GM19455 (cell line): Measurements from ENCODE around the gene ANTXR1.

Experiments
- ATAC-seq: cut with Tn5 transposase; IDR thresholded peaks from one replicate; pipeline ENCODE4 v1.9.1; 2021; ENCODE audit not compliant: unreplicated experiment

The ANTXR1 gene

DNA sequence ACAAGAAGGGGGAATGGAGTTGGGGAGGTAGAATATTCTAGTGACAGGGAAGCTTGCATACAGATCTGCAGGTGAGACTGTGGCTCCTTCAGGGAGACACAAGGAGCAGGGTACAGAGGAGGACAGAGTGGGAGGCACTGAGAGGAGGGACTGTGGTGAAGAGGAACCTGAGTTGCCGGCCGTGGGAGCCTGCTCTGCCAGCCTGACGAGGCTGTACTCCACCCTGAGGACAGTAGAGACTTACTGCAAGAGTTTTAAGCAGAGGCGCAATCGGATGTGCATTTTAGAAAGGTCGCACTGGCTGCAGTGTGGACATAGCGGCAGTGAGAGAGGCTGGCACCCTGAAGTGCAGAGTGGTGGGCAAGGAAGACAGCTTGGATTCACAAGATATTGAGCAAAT, 188.3 kb downstream of the ANTXR1 start:
- no peak for ATAC-seq

DNA sequence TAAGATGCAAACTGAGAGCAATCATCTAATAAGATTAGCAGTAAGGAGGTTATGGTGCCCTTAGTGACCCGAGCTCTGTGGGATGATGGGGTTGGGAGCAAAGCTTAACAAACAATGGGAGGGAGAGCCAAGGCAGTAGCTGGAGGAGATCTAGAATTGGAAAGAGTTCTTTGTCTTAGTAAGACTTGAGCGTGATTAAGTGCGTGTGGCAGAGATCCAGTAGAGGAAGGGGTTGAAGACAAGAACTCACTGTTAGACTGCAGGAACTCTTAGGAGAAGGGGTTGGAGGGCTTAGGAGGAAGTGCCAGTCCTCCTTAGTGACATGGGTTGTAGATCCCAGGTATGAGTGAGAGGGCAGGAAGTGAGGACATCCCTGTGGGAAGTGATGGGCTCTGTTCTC, 189.3 kb downstream of the ANTXR1 start:
- no peak for ATAC-seq

- no peak for ATAC-seq
Measured at GRCh38 chr2:69203166-69203985, 190.4 kb downstream of the ANTXR1 start.

GRCh38 chr2:69204654-69205053, 191.7 kb downstream of the ANTXR1 start:
- ATAC-seq: no peak

GRCh38 chr2:69205076-69205475, 192.1 kb downstream of the ANTXR1 start:
- ATAC-seq: no peak

- no peak for ATAC-seq
Measured at GRCh38 chr2:69205491-69205890, 192.5 kb downstream of the ANTXR1 start.

- ATAC-seq: no peak
Measured at GRCh38 chr2:69208023-69208595, 195.1 kb downstream of the ANTXR1 start.

DNA sequence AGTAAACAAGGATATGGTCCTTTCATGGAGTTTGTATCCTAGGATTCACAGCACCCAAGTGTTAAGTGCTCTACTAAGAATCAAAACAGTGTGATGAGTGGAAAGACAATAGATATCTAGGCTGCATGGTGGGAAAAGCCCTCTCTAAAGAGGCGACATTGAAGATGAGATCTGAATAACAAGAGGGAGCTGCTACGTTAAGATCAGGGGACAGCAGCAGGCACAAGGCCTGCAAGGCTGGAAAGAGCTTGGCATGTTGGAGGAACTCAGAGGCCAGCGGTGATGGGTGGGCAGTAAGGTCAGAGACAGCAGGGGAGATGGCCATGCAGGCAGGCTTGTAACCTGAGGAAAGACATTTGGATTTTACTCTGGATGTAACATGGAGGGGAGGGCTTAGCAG, 196.5 kb downstream of the ANTXR1 start:
- ATAC-seq: no peak

- no peak for ATAC-seq
Measured at GRCh38 chr2:69210385-69210784, 197.4 kb downstream of the ANTXR1 start.

GRCh38 chr2:69211048-69211447, 198.1 kb downstream of the ANTXR1 start:
- no peak for ATAC-seq

- no peak for ATAC-seq
Measured at GRCh38 chr2:69211686-69212085, 198.7 kb downstream of the ANTXR1 start.

DNA sequence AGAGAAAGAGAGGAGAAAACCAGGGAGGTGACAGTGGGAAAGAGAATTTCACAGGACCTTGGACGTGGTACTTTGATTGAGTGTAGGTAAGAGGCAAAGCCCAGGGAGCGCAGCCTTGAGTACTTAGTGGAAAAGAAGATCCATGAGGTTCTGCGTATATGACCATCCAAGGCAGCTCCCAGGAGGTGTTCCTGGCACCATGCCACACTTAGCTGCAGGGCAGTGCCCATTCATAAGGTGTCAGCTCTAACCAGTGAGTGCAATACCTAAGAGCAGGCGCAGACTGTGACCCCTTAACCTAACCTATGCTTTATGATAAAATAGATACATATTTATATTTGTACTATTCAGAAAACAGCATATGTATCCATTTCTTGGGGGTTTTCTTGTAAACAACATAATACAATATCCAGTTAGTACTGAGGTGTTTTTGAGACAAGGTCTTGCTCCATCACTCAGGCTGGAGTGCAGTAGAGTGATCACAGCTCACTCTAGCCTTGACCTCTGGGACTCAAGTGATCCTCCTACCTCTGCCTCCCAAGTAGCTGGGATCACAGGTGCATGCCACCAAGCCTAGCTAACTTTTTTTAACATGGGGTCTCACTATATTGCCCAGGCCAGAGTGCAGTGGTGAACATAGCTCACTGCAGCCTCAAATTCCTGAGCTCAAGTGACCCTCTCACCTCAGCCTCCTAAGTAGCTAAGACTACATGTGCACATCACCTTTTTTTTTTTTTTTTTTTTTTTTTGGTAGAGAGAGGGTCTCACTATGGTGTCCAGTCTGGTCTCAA, 199.5 kb downstream of the ANTXR1 start:
- no peak for ATAC-seq

GRCh38 chr2:69213201-69213600, 200.2 kb downstream of the ANTXR1 start:
- ATAC-seq: no peak

GRCh38 chr2:69213782-69214181, 200.8 kb downstream of the ANTXR1 start:
- no peak for ATAC-seq

- no peak for ATAC-seq
Measured at GRCh38 chr2:69214898-69215297, 201.9 kb downstream of the ANTXR1 start.

GRCh38 chr2:69216535-69217332, 203.8 kb downstream of the ANTXR1 start:
- ATAC-seq: no peak

GRCh38 chr2:69217333-69218080, 204.5 kb downstream of the ANTXR1 start:
- ATAC-seq: no peak

DNA sequence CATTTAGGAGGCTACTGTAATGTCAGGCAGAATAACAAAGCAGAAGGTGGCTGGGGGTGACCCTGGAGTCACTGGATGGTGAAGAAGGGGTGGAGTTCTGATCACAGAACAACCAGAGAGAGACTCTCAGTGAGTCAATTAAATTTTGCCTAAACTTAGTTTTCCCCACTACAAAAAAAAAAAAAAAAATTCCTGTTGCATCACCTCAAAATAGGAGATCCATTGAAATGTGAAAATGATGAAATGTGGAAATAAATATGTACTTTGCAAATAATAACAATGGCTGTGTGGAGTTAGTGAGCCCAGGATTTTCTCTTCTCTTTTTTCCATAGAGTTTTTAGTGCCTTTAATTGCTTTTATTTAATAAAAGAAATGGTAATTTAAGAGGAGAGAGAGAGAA, 208.5 kb downstream of the ANTXR1 start:
- no peak for ATAC-seq

DNA sequence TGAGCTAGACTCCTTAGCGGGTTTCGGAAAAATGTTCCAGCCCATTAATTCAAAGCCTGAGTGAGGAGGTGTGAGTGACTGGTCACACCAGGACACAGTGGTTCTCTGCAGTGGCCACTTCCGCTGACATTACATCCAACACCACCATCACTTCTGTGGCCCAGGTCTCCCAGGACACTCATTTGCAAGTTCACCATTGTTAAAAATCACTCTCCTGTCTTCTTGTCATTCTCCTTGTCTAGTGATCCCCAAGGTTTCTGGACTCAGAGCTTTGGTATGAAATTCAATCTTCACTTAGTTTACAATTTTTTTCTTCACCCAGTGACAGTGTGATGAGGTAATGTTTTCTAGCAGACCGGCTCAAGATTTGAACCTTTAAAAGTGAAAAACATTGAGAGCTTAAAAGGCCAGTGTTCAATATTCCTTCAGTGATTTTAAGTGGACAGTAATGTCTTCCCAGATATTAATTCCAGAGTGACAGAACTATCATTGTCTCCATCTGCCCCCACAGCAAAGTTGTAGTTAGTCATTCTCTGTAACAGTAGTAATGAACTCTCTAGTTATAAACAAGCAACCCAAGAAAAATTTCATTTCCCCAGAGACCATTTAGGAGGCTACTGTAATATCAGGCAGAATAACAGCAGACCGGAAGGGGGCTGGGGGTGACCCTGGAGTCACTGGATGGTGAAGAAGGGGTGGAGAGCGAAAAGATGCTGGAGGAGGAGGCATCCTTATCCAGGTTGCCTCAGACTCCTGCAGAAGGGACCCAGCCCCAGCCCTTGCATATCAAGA, 209.2 kb downstream of the ANTXR1 start:
- no peak for ATAC-seq
